OCI-LY7 (cell line): ENCODE measurements around the gene MEIOB. TPM values are rescaled to one million over a fixed set of nuclear protein-coding genes. Genes with fewer than 3 reads are reported as not detected.

ENCODE experiments used
- BruUV-seq: library from RNA; stranded (reverse); fragments of 400-500 nt; replicated peaks from 2 replicates; lab custom pipeline; 2021; lab: Mats Ljungman, UMichigan
- CTCF ChIA-PET: fragments of 300-600 bp; sonication (Branson Sonifier 250); formaldehyde crosslinking; loops from one replicate; lab custom pipeline; 2022; ENCODE audit warnings: antibody characterized with exemption; ENCODE audit not compliant: unreplicated experiment; lab: Charles Lee
- POLR2A ChIA-PET: fragments of 300-600 bp; sonication (Branson Sonifier 250); formaldehyde crosslinking; loops from one replicate; lab custom pipeline; 2022; ENCODE audit warnings: antibody characterized with exemption; lab: Charles Lee
- DNase-seq: peaks from one replicate; pipeline ENCODE4 v3.0.0-alpha.2; 2015; ENCODE audit warnings: low spot score
- H2AFZ ChIP-seq: fragments of 200-600 bp; sonication (generic), shearing (Covaris generic); 2 replicates; pipeline ENCODE4 v1.6.1; 2014; ENCODE audit warnings: mild to moderate bottlenecking, antibody characterized with exemption, low read length, moderate library complexity
- H3K27ac ChIP-seq: fragments of 200-600 bp; sonication (generic); 2 replicates; pipeline ENCODE4 v1.5.1; 2014; ENCODE audit warnings: mixed run types, low read depth, mild to moderate bottlenecking, moderate library complexity, low read length, inconsistent platforms; ENCODE audit not compliant: poor library complexity, severe bottlenecking
- H3K36me3 ChIP-seq: fragments of 200-600 bp; sonication (generic); 2 replicates; pipeline ENCODE4 v1.6.1; 2014; ENCODE audit warnings: mild to moderate bottlenecking, antibody characterized with exemption, low read length, moderate library complexity, mixed read lengths; ENCODE audit not compliant: insufficient read depth
- H3K4me1 ChIP-seq: fragments of 200-600 bp; sonication (generic); 2 replicates; pipeline ENCODE4 v1.5.1; 2014; ENCODE audit warnings: mild to moderate bottlenecking, low read length; ENCODE audit not compliant: insufficient read depth, poor library complexity, severe bottlenecking
- H3K4me2 ChIP-seq: fragments of 200-600 bp; sonication (generic); 2 replicates; pipeline ENCODE4 v1.6.1; 2014; ENCODE audit warnings: mild to moderate bottlenecking, low read length
- H3K4me3 ChIP-seq: fragments of 200-600 bp; sonication (generic); 2 replicates; pipeline ENCODE4 v1.5.1; 2014; ENCODE audit warnings: mild to moderate bottlenecking, low read depth, low read length; ENCODE audit not compliant: poor library complexity, severe bottlenecking
- H3K79me2 ChIP-seq: fragments of 200-600 bp; sonication (generic); 2 replicates; pipeline ENCODE4 v1.6.1; 2016; ENCODE audit warnings: low read depth, mild to moderate bottlenecking, low read length, moderate library complexity, mixed read lengths; ENCODE audit not compliant: insufficient read depth
- H3K9me2 ChIP-seq: fragments of 200-600 bp; sonication (generic); 2 replicates; pipeline ENCODE4 v1.6.1; 2016; ENCODE audit warnings: mild to moderate bottlenecking, low read length, mixed read lengths; ENCODE audit not compliant: insufficient read depth
- H3K9me3 ChIP-seq: fragments of 200-600 bp; sonication (generic); 2 replicates; pipeline ENCODE4 v1.6.1; 2014; ENCODE audit warnings: mild to moderate bottlenecking, mixed run types, low read length, mixed read lengths
- H4K20me1 ChIP-seq: fragments of 200-600 bp; sonication (generic); 2 replicates; pipeline ENCODE4 v1.6.1; 2014; ENCODE audit warnings: mild to moderate bottlenecking, antibody characterized with exemption, low read length, moderate library complexity, mixed read lengths; ENCODE audit not compliant: insufficient read depth
- CTCF ChIP-seq: fragments of 200-600 bp; sonication (generic); conservative IDR thresholded peaks from 2 replicates; pipeline ENCODE4 v1.5.1; 2014; ENCODE audit warnings: mild to moderate bottlenecking, antibody characterized with exemption, low read length, moderate library complexity, mixed read lengths
- EZH2phosphoT487 ChIP-seq: fragments of 200-600 bp; sonication (generic); IDR thresholded peaks from 2 replicates; pipeline ENCODE4 v1.6.1; 2018; ENCODE audit warnings: low read depth, borderline replicate concordance, mild to moderate bottlenecking, mixed run types, antibody characterized with exemption, low read length, moderate library complexity, mixed read lengths
- intact Hi-C: fragments of 100-400 bp; cut with micrococcal nuclease; formaldehyde crosslinking; loops from one replicate; pipeline ENCODE4 v1.10.0; 2022; ENCODE audit not compliant: unreplicated experiment
- total RNA-seq, 2 experiments: library from RNA; depleted of rRNA in 1 of 2; stranded (reverse); fragments of >200 nt in 1 of 2; shearing (Covaris generic) in 1 of 2; gene quantifications; 2 replicates each; pipeline ENCODE4 v1.2.3, GENCODE V29; 2014 to 2022

MEIOB gene
- total RNA-seq, 2 experiments from 2014 or later: not detected

GRCh38 chr16:1919327-1919998 lies 47.5 kb upstream of the MEIOB start:
- no peak for DNase-seq
- TF ChIP-seq EZH2phosphoT487 (no peak), CTCF (no peak)
- H3K36me3 ChIP-seq: no peaks in the 10 kb centered on the region
- no peak overlapping the region for H3K4me2 ChIP-seq
- H3K79me2 ChIP-seq: no peaks in the 10 kb centered on the region
- intact Hi-C loops: no loop called here
- H4K20me1 ChIP-seq: no peaks in the 10 kb centered on the region
- peaks cover 2% of the 10 kb centered on the region for H3K4me1 ChIP-seq
- no peaks in the 10 kb centered on the region for H3K9me2 ChIP-seq
- H3K4me3 ChIP-seq: no peak overlapping the region
- CTCF ChIA-PET: no interaction called here
- POLR2A ChIA-PET: no interaction called here
- no peak overlapping the region for H2AFZ ChIP-seq
- no peaks in the 10 kb centered on the region for H3K9me3 ChIP-seq
- no TSS peak for BruUV-seq
- H3K27ac ChIP-seq: no peak overlapping the region

GRCh38 chr16:1918351-1919326 lies 46.7 kb upstream of the MEIOB start, which contains the start of gene HS3ST6:
Gene HS3ST6, minus strand, starts transcription at chr16:1918415. Its CDS starts 92 bp downstream, at chr16:1918323.
- H3K79me2 ChIP-seq: no peaks in the 10 kb centered on the region
- intact Hi-C loops: no loop called here
- no peak within 1 kb of the TSS for H3K4me2 ChIP-seq
- H3K4me1 ChIP-seq: peaks cover 2% of the 10 kb centered on the region
- CTCF ChIA-PET: no interaction called here
- no peaks in the 10 kb centered on the region for H3K36me3 ChIP-seq
- H2AFZ ChIP-seq: no peak within 1 kb of the TSS
- no TSS peak for BruUV-seq
- H3K4me3 ChIP-seq: no peak within 1 kb of the TSS
- POLR2A ChIA-PET: no interaction called here
- no peaks in the 10 kb centered on the region for H3K9me3 ChIP-seq
- DNase-seq: no peak
- no peak within 1 kb of the TSS for H3K27ac ChIP-seq
- no peaks in the 10 kb centered on the region for H3K9me2 ChIP-seq
- TF ChIP-seq EZH2phosphoT487 (no peak), CTCF (no peak)
- no peaks in the 10 kb centered on the region for H4K20me1 ChIP-seq
